SK-N-SH treated with all-trans-retinoic acid at 6 μM for 48 hours (cell line): ENCODE measurements around the gene RBKS.
"Not testable (repeated sequence)": the region's sequence is repeated elsewhere in the genome, so short reads cannot be mapped to it uniquely, and the experiment has no call there.

ENCODE experiments used
- ATAC-seq: fragments of 200-7000 bp; cut with Tn5 transposase; 3 replicates; pipeline ENCODE4 v1.9.1; 2020; ENCODE audit warnings: mild to moderate bottlenecking, moderate library complexity
- ARNTL ChIP-seq: fragments of 450-650 bp; formaldehyde crosslinking; IDR thresholded peaks from 2 replicates; pipeline ENCODE4 v1.5.0; 2020; ENCODE audit warnings: low read depth, mild to moderate bottlenecking, moderate library complexity, borderline replicate concordance
- ESRRG ChIP-seq: fragments of 250-450 bp; sonication (Bioruptor Pico); IDR thresholded peaks from 2 replicates; pipeline ENCODE4 v1.6.1; 2021; ENCODE audit warnings: mild to moderate bottlenecking
- GLIS3 ChIP-seq: fragments of 250-450 bp; sonication (Bioruptor Pico); IDR thresholded peaks from 2 replicates; pipeline ENCODE4 v1.5.0; 2020; ENCODE audit warnings: mild to moderate bottlenecking, moderate library complexity
- ISL1 ChIP-seq: fragments of 250-450 bp; sonication (Bioruptor Pico); IDR thresholded peaks from 2 replicates; pipeline ENCODE4 v2.1.2; 2022; ENCODE audit warnings: mild to moderate bottlenecking, moderate library complexity
- OSR1 ChIP-seq: fragments of 250-450 bp; sonication (Bioruptor Pico); IDR thresholded peaks from 2 replicates; pipeline ENCODE4 v1.8.0; 2022; ENCODE audit warnings: moderate library complexity, mild to moderate bottlenecking, inconsistent platforms
- PPARA ChIP-seq: fragments of 250-450 bp; sonication (Bioruptor Pico); IDR thresholded peaks from 2 replicates; pipeline ENCODE4 v1.5.0; 2020; ENCODE audit warnings: mild to moderate bottlenecking, borderline replicate concordance
- SNAI2 ChIP-seq: fragments of 250-450 bp; sonication (Bioruptor Pico); IDR thresholded peaks from 2 replicates; pipeline ENCODE4 v1.5.0; 2020; ENCODE audit warnings: mild to moderate bottlenecking, moderate library complexity
- TOX ChIP-seq: fragments of 250-450 bp; sonication (Bioruptor Pico); IDR thresholded peaks from 2 replicates; pipeline ENCODE4 v1.8.0; 2021; ENCODE audit warnings: mild to moderate bottlenecking, moderate library complexity, borderline replicate concordance
- ZC3H10 ChIP-seq: fragments of 250-450 bp; sonication (Bioruptor Pico); IDR thresholded peaks from 2 replicates; pipeline ENCODE4 v1.5.1; 2021; ENCODE audit warnings: mild to moderate bottlenecking, moderate library complexity
- ZFP3 ChIP-seq: fragments of 250-450 bp; sonication (Bioruptor Pico); IDR thresholded peaks from 2 replicates; pipeline ENCODE4 v1.5.0; 2020; ENCODE audit warnings: mild to moderate bottlenecking, moderate library complexity
- ZFP30 ChIP-seq: fragments of 450-650 bp; formaldehyde crosslinking; IDR thresholded peaks from 2 replicates; pipeline ENCODE4 v1.5.0; 2022; ENCODE audit warnings: mild to moderate bottlenecking, moderate library complexity
- ZNF70 ChIP-seq: fragments of 450-650 bp; formaldehyde crosslinking; IDR thresholded peaks from 2 replicates; pipeline ENCODE4 v1.5.0; 2020; ENCODE audit warnings: mild to moderate bottlenecking, moderate library complexity
- ZNF8 ChIP-seq: fragments of 450-650 bp; formaldehyde crosslinking; IDR thresholded peaks from 2 replicates; pipeline ENCODE4 v1.5.0; 2020; ENCODE audit warnings: mild to moderate bottlenecking, moderate library complexity
- TF ChIP-seq, protein P1 (sequence below): fragments of 250-450 bp; sonication (Bioruptor Pico); IDR thresholded peaks from 2 replicates; pipeline ENCODE4 v1.8.0; 2021; ENCODE audit warnings: low read depth, mild to moderate bottlenecking, moderate library complexity, borderline replicate concordance
- TF ChIP-seq, protein P2 (sequence below): fragments of 250-450 bp; sonication (Bioruptor Pico); IDR thresholded peaks from 2 replicates; pipeline ENCODE4 v1.5.1; 2020; ENCODE audit warnings: low read depth, mild to moderate bottlenecking, moderate library complexity
- TF ChIP-seq, protein P3 (sequence below): fragments of 250-450 bp; sonication (Bioruptor Pico); IDR thresholded peaks from 2 replicates; pipeline ENCODE4 v1.5.1; 2021; ENCODE audit warnings: mild to moderate bottlenecking, moderate library complexity

The RBKS gene

DNA sequence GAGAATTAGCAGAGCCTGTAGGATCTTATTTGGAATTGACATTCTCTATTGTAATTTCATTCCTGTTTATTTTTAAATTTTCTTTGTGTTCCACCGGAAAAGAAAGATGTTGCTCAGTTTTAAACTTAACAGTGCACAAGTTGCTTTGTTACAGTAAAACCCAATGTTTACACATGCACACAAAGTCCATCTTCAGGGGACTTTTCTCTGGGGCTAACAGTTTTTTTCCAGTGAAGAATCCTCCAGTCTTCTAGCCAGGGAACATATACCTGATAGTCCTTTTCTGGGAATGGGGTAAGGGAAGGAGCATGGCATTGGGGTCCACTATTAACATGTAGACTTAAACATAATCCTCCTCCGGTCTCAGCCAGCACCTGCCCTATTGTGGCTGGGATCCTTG lies 143.9 kb downstream of the RBKS start (continued):
- TF ChIP-seq, protein P1, sequence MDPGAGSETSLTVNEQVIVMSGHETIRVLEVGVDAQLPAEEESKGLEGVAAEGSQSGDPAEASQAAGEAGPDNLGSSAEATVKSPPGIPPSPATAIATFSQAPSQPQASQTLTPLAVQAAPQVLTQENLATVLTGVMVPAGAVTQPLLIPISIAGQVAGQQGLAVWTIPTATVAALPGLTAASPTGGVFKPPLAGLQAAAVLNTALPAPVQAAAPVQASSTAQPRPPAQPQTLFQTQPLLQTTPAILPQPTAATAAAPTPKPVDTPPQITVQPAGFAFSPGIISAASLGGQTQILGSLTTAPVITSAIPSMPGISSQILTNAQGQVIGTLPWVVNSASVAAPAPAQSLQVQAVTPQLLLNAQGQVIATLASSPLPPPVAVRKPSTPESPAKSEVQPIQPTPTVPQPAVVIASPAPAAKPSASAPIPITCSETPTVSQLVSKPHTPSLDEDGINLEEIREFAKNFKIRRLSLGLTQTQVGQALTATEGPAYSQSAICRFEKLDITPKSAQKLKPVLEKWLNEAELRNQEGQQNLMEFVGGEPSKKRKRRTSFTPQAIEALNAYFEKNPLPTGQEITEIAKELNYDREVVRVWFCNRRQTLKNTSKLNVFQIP (CRISPR knock-in tag): no peak
- TF ChIP-seq, all 23 proteins: peak for 0

DNA sequence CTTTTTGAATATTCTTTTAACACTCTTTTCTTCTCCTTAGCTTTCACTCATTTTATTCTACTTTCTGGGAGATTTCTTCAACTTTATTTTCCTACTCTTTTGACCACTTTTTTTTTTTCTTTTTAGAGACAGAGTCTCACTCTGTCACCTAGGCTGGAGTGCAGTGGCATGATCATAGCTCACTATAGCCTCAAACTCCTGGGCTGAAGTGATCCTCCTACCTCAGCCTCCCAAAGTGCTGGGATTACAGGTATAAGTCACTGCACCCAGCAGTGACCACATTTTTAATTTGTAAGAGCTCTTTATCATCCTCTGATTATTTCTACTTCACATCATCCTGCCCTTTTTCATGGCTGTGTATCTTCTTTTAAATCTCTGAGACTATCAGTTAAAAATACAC lies 144.7 kb downstream of the RBKS start:
- not testable (repeated sequence) for ATAC-seq

DNA sequence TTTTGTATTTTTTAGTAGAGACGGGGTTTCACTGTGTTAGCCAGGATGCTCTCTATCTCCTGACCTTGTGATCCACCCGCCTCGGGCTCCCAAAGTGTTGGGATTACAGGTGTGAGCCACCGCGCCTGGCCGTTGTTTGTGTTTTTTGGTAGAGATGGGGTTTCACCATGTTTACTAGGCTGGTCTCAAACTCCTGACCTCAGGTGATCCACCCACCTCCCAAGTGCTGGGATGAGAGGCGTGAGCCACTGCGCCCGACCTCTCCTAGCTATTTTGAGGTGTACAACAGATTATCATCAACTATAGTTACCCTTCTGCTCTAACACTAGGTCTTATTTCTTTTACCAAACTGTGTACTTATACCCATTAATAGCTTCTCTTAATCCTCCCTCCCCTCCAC lies 147.6 kb downstream of the RBKS start:
- TF ChIP-seq ESRRG: no peak
- TF ChIP-seq PPARA: no peak
- TF ChIP-seq, protein P1 (CRISPR knock-in tag): no peak
- no peak for TF ChIP-seq ISL1 (CRISPR knock-in tag)
- TF ChIP-seq OSR1 (CRISPR knock-in tag): no peak
- no peak for TF ChIP-seq ZC3H10 (CRISPR knock-in tag)
- TF ChIP-seq, all 23 proteins: peak for 0
- no peak for ATAC-seq

DNA sequence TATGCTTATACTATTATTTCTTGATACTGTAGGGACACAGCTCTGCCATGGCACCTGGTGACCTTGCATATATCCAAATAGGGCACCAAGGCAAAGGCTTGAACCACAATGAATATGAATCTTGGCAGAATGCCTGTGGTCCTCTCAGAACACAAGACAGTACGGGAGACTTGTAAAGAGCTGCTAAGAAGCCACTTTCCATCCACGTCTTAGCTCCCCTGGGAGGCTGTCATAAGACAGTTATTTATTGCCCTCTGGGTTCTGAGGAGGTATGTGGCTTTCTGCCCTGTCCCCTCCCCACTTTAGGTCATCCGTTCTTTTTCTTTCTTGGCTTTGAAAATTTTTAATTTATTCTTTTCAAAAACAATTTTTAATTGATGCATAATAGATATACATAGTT lies 148.5 kb downstream of the RBKS start:
- TF ChIP-seq ISL1 (CRISPR knock-in tag): no peak
- TF ChIP-seq, protein P2, sequence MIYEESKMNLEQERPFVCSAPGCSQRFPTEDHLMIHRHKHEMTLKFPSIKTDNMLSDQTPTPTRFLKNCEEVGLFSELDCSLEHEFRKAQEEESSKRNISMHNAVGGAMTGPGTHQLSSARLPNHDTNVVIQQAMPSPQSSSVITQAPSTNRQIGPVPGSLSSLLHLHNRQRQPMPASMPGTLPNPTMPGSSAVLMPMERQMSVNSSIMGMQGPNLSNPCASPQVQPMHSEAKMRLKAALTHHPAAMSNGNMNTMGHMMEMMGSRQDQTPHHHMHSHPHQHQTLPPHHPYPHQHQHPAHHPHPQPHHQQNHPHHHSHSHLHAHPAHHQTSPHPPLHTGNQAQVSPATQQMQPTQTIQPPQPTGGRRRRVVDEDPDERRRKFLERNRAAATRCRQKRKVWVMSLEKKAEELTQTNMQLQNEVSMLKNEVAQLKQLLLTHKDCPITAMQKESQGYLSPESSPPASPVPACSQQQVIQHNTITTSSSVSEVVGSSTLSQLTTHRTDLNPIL: no peak
- TF ChIP-seq OSR1 (CRISPR knock-in tag): no peak
- TF ChIP-seq ZFP30: no peak
- TF ChIP-seq, protein P3, sequence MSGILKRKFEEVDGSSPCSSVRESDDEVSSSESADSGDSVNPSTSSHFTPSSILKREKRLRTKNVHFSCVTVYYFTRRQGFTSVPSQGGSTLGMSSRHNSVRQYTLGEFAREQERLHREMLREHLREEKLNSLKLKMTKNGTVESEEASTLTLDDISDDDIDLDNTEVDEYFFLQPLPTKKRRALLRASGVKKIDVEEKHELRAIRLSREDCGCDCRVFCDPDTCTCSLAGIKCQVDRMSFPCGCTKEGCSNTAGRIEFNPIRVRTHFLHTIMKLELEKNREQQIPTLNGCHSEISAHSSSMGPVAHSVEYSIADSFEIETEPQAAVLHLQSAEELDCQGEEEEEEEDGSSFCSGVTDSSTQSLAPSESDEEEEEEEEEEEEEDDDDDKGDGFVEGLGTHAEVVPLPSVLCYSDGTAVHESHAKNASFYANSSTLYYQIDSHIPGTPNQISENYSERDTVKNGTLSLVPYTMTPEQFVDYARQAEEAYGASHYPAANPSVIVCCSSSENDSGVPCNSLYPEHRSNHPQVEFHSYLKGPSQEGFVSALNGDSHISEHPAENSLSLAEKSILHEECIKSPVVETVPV (CRISPR knock-in tag): no peak
- TF ChIP-seq, all 23 proteins: peak for 0
- no peak for ATAC-seq

DNA sequence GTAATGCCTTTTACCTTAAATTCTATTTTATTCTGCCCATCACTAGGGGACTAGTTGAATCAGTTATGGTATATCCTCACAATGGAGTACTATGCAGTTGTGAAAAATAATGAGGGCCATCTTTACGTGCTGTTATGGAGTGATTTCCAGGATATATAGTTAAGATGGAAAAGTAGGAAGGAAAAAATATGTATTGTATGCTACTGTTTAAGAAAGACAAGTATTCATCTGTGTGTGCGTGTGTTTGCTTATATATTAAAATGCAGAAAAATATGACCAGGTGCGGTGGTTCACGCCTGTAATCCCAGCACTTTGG lies 151.2 kb downstream of the RBKS start:
- TF ChIP-seq ZNF8 (CRISPR knock-in tag) (peak; percentile 96), ZFP3 (no peak)
- no peak for ATAC-seq

DNA sequence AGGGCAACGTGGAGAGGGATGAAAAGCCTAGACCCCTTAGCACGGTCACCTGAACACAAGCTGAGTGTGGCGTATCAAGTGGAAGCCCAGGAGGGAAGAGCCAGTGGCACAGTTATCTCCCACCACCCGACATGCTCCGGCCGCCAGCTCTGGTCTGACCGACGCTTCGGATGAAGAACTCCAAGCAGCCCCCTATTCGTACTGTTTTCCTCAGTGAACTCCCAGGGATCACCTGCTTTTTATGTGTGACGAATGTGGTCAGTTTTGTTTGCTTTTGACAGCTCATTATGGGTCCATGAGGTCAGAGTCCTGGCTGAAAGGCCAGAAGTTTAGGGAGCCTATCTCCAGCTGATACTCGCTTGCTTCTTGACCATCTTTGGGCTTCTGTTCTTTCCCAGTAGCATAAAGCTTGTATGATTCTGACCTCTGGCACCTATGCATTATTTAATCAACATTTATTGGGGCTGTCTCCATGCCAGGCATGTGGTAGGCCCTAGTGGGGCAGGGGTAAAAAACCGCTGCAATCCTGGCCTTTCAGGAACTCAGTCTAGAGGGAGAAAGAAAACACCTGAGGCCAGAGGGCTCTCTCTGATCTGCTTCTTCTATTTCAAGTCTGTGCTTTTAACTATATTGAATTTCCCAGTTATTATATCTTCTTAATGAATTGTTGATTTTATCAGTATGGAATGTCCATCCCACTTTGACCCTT lies 151.7 kb downstream of the RBKS start:
- TF ChIP-seq, protein P3 (CRISPR knock-in tag): no peak
- no peak for TF ChIP-seq ZFP3
- no peak for TF ChIP-seq ZNF70
- TF ChIP-seq GLIS3: no peak
- TF ChIP-seq, protein P1 (CRISPR knock-in tag): no peak
- TF ChIP-seq PPARA: no peak
- TF ChIP-seq TOX (CRISPR knock-in tag): no peak
- TF ChIP-seq SNAI2 (CRISPR knock-in tag): no peak
- TF ChIP-seq ARNTL (CRISPR knock-in tag): no peak
- no peak for ATAC-seq
